Activated gamma-delta T cell (primary cell): ENCODE results near the gene RCAN1.
"Not testable (repeated sequence)": the region's sequence is repeated elsewhere in the genome, so short reads cannot be mapped to it uniquely, and the experiment has no call there.

Source experiments
- DNase-seq: peaks from one replicate; lab custom pipeline; 2025; lab: John Stamatoyannopoulos, UW

The RCAN1 gene

DNA sequence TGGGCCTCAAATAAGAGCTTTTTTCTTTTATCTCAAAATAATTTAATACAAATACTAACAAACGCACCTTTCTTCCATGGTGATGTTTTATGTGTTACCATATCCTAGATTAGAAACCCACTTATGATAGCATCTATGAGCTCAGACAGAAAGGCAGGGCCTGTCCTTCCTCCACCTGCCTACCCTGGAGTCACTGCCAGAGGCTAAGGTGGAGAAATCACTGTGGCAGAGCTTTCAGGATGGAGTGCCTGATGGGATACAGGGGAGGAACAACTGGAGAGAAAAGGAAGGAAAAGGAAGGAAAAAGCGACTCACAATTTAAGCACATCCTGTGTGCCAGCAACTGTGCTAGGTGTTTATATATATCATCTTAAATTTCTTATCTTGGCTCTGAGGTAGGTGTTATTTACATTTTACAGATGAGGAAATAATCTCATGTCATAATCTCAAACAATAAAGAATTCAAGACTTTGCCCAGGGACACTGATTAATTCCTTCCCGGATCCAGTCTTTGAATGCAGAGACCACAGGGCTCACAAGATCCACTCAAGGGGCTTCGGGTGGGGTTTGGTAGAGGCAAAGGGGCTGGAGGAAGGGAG lies 45.4 kb downstream of the RCAN1 start:
- no peak for DNase-seq

DNA sequence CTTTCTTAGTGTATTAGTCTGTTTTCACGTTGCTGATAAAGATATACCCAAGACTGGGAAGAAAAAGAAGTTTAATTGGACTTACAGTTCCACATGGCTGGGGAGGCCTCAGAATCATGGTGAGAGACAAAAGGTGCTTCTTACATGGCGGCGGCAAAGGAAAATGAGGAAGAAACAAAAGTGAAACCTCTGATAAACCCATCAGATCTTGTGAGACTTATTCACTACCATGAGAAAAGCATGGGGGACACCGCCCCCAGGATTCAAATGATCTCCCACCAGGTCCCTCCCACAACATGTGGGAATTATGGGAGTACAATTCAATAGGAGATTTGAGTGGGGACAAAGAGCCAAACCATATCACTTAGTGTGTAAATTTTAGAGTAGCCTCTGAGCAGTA lies 46.1 kb downstream of the RCAN1 start:
- not testable (repeated sequence) for DNase-seq

DNA sequence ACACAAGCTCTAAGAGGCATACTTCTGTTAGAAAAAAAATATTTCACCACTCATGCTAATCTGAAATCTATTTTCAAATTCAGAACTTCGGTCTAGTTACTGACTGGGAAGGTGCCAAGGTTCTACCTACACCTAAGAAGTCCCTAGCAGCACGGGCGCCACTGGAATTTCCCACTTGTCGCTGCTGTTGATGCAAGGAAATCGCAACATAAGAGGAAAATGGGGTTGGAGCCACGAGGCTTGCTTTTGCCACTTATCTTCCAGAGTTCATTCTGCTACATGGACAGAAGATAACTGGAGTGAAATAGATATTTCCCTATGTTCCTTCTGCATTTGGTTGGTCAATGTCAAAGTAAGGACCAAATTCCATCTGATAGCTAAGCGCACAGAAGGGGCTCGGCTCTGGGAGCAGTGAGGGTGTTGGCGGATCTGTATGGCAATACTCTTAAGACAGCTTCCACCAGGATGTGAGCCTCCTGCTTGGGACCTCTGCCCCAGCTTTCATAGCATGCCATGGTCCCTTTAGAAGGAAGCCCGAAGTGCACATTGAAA lies 47.2 kb downstream of the RCAN1 start:
- no peak for DNase-seq

DNA sequence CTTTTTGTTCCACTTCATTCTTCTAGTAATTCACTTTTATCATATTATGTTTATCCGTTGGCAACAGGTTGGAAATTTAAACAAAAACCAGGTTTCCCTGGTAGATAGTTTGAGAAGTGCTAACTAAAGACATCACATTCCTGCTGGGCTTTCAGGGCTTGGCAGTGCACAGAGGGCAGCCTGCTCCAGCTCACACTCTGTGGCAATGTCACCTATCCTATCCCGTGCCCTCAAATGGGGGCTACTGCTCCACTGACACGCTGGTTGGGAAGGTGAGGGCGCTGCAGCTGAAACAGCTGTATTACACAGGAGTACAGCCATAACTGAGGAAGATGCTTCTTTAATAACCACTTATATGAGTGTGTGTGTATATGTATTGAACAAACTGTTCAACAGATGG lies 49.7 kb downstream of the RCAN1 start:
- no peak for DNase-seq

DNA sequence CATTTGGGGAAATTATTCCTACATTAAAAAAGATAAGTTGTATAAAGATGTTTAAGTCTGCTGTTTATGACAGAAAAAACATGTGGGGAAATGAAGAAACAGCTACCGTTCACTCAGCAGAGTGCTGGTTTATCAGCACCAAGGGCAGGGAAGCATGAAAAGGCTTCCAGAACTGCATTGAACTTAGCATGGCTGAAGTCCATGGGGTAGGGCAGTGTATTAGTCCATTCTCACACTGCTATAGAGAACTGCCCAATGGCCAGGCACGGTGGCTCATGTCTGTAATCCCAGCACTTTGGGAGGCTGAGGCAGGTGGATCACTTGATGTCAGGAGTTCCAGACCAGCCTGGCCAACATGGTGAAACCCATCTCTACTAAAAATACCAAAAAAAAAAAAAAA lies 51.5 kb downstream of the RCAN1 start:
- not testable (repeated sequence) for DNase-seq

DNA sequence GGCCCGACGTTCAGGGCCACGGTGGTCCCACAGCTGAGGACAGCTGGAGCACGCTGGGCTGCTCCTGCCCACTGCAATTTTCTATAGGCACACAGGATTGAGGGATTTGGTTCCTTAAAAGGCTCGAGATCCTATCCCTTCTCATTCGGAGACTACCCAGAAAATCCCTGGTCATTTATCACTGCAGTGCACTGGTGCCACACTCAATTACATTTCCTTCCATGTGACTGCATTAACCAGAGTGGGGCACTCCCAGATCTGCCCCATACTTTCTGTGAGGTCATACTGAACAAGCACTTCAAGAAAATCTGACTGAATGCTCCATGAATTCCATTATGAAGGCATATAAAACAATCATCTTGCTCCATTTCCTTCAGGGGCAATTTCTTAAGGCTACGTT lies 53.1 kb downstream of the RCAN1 start:
- no peak for DNase-seq

DNA sequence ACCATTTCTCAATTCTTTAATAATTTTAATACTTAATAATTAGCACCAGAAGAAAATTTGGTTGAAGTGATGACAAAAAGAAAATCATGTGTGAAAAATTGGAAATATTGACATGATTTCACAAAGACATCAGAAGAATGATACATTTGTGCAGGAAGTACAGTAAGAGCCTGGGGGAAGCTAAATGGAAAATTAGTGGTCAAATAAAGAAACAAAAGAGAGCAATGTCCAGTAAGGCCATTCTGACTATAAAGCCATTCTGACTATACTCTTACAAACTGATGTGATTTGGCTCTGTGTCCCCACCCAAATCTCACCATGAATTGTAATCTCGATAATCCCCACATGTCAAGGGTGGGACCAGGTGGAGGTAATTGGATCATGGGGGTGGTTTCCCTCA lies 54.3 kb downstream of the RCAN1 start:
- no peak for DNase-seq

DNA sequence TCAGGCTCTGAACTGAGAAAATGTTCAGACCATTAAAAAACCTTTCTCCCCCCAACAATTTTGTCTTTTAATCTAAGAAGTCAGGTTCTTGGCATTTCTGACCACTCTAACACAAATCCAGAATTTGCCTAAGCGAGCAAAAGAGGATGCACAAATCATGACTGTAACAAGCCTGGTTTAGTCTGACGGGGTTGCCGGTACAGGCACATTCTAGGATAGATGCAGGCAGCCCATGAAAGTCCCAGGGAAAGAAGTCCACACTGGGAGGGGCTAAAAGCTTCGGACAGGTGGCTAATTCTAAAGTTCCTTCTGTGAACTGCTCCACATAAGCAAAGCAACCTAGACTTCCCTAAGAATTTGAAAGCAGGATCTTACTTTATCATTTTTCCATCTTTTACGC lies 54.9 kb downstream of the RCAN1 start:
- DNase-seq = no peak

DNA sequence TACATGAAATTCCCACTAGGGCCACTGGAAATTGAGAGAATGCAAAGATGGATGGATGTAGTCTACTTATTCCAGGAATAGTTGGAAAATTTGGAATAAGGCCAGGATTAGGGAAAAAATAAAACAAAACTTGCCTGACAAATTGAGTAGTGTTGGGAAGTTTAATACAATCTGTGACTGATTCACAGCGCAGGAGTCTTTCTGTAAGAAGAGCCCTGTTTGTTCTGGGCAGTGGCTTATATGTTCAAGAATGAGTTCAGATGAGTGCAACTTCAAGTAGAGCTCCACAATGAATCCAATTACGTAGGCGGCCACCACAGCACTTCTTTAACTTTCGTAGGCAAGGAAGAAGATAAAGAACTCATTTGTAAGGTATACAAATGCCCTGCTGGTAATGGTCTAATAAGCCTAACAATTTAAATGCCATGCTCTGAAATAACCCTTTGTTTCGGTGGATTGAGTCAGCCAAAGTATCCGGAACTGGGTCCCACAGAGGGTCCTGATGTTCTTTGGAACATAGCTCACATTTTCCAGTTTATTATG lies 55.8 kb downstream of the RCAN1 start:
- no peak for DNase-seq

DNA sequence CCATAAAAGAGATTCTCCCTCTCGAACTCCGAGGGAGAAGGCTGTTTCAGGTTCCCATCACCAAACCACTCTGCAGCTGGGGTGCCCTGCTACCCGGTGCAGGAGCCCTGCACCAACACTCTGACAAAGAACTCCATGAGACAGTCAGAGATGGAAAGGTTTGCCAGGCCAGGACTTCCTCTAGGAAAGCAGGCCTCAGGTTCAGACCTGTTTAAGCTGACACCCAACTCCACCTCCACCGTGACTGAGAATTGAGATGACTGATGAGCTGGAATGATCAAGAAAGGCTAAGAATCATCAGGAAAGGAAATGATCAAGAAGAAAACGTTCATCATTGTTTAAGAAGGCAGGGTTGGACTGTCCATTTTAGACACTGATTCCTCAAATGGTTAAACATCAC lies 56.7 kb downstream of the RCAN1 start:
- no peak for DNase-seq

DNA sequence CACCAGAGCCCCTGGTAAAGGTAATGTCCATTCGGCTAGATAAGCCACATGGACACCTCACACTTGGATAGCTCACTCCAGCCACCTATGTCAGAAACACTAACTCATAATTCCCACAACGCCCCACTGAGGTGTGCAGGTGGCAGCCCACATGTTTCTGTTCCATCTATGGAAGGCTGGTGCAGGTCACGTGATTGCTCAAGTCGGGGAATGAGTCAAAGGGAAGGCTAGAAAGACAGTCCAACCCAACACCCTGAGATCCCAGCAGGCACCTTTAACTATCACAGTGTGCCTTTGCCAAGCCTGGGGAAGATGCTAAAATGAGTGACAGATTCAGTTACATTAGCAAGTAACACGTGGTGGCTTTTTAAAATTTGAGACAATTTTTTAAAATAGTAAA lies 57.7 kb downstream of the RCAN1 start:
- no peak for DNase-seq

DNA sequence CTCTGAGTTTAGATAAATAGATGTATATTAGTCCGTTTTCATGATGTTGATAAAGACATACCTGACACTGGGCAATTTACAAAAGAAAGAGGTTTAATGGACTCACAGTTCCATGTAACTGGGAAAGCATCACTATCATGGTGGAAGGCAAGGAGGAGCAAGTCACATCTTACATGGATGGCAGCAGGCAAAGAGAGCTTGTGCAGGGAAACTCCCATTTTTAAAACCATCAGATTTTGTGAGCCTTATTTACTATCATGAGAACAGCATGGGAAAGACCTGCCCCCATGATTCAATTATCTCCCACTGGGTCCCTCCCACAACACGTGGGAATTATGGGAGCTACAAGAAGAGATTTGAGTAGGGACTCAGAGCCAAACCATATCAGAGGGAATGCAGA lies 60.2 kb downstream of the RCAN1 start:
- DNase-seq = not testable (repeated sequence)

DNA sequence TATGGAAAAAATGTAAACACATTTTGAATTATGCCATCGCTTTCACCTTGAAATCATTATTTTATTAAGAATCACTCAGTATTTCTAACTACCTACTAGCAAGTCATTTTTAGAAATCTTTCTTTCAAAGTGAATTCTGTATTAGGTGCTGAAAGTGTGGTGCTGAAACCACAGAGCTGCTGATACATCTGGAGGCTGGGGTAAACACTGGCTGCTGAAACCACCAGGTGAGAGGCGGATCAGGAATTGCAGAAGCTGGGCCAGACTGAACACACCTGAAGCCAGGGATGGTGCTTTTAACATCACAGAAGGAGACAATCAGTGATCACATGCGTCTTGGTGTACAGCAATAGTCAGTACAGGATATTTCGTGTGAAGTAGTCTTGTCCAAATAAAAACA lies 60.7 kb downstream of the RCAN1 start:
- DNase-seq = no peak

DNA sequence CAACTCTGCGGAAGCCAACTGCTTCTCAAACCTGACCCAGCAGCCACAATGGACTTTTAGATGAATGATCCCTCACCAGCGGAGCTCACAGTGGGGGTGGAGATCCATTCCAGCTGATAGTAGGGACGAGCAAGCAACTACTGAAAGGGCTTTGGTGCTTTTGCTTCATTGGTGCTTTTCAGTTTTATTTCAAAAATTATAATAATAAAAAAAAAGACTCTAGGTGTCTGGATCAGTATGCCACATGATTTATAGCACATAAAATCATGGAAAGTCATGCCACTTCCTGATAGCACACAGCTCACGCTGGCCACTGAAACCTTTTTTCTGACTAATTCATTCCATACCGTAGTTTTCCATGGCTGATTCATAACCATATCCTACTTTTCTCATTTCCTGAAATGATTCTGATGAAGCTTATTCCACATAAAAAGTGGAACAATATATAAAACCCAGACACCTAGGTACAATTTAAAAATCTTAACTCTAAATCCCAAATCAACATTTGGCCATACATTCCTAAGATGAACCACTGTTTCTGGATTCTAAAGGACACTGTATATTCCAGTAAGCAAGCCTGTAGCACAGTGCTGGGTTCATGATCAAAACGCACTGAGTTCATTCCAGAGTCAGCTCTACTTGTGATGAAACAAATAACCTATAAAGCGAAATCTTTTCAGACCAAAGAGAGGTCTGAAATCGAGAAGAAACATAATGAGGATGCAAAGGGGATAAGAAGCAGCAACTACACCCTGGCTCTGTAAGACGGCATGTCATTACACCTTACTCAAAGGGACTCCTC lies 61.6 kb downstream of the RCAN1 start:
- DNase-seq = no peak

DNA sequence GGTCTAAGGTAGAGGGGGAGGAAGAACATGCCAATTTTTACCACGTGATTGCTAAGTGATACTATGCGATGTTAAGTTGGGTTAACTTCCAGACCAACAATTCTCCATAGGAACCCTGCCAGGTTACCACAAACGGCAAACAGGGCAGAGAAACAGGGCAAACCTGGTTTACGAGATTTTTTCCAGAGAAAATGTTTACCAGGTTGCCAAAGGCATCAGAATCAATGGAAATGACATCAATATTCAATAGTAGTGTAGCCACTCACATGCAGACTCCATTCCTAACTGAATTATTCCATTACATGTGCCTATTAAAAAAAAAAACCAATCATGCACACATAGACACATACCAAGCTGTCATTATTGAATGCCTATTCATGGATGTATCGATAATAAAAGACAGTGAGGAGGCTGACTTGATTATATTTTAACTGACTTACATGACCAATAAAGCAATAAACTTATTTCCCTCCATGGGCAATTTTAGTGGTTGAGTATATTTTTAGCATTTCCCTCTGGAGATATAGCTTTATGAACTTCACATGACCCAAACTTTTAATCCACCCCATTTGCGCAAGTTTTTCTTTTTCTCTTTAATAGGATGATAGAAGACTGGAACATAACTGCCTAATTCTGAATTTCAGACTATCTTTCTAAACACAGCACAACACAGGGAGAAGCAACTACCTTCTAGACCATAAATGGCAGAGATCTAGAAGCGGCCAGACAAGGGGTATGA lies 62.4 kb downstream of the RCAN1 start:
- no peak for DNase-seq

DNA sequence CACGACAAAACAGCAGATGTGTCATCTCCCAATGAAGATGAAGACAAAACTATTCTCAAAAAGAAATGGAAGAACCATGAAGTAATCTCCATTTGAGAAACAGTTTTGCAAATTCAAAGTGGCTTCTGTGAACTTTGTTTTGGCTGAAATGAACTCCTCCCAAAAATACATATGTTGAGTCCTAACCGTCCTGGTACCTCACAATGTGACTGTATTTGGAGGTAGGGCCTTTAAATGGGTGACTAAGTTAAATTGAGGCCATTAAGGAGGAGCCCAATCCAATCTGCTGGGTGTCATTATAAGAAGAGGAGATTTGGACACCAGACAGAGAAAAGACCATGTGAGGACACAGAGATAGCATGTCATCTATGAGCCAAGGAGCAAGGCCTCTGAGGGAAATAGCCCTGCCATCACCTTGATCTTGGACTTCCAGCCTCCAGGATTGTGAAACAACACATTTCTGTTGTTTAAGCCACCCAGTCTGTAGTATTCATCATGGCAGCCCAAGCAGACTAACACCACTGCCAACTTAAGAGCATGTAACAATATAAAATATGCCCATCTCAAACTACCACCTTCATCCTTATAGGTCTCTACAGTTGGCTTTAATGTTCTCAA lies 64.6 kb downstream of the RCAN1 start:
- DNase-seq = no peak

DNA sequence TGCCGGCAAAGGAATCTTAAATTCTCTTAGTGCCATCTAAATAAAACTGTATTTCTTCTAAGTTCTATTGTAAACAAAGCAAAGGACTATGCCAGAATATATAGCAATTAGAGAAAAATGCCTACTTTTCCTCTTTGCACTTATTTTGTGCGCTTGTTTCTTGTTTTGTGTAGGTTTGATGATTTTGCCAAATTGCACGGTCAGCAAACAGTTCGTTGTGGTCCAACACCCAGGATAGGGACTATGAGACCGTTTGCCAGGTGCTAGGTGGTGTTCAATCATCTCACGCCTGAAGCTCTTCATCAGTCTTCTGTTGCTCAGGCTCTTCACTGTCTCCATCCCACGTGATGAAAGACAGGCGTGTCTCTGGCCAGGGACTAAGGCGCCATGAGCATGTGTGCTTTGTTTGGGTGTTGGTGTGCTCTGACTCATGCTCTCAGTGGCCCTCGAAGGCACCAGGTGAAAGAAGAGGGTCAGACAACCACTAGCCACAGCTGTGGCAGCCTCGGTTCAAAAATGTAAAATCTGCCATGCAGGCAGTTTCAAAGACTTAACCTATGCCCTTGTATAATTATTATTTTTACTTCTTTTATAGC lies 66.0 kb downstream of the RCAN1 start:
- no peak for DNase-seq

DNA sequence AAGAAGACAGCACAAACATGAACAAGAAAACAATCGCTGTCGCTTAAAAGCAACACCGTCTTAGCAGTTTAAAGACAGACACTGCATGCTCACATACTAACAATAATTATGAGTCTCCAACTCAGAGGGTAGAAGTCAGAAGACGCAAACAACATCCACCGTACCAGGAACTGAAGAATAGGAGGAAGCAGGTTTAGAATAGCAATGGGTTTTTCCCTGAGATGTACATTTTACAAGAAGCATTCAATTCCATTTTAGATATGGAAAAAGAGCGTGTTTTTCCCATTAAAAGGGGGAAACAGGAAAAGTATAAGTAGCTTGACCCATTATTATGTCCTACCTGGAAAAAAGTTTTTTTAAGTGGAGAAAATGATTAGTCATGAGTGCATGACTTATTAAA lies 68.4 kb downstream of the RCAN1 start:
- DNase-seq = no peak

DNA sequence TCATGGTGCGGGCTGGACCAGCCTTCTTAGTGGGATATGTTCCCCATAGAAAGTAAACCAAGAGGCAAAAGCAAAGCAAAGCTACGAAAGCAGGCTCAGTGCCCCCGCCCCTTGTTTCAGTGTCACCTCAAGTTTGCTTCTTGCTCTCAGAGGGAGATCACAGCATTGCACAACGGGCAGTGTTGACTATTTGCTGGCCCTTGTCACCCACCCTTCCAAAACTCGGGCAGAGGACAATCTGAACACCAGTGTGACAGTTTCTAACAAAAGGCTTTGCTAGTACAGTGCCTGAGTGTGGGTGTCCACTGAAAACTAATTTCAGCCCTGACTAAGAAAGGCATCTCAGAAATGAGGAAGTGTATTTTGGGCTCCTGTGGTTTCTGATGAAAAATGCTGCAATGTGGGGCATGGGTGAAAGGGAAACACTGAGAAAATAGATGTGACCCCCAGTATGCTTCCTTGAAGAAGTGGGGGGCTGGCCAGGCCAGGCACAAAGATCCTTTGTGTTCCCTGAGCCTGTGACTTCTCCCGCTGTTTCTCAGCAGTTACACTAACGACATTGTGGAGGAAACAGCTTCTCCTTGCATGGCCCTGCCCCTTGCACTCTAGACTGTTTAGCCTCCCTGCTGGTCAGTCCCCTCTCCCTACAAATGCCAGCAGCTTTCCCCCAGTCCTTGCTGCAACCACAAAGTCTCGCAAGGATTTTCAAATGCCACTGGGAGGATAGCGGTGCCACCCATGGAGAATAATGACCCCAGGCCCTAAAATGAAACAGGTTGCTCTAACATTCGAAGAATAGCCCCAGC lies 69.6 kb downstream of the RCAN1 start:
- no peak for DNase-seq

DNA sequence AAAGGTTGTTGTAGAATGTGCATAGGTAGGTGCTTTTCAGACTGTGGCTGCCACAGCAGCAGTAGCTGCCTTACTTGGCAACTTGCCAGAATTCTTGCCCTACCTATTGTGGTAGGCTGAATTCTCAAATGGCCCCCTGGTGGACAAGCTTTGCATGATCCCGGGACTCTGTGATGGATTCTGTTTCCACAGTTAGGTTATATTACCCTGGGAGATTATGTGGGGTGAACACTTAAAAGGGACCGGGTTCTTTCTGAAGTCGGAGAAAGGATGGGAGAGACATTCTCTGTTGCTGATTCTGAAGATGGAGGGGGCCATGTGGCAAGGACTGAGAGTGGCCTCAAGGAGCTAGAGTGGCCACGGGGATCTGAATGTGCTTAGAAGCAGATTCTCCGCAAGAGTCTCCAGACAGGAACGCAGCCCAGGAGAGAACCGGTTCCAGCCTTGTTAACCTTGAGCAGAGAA lies 70.8 kb downstream of the RCAN1 start:
- no peak for DNase-seq

DNA sequence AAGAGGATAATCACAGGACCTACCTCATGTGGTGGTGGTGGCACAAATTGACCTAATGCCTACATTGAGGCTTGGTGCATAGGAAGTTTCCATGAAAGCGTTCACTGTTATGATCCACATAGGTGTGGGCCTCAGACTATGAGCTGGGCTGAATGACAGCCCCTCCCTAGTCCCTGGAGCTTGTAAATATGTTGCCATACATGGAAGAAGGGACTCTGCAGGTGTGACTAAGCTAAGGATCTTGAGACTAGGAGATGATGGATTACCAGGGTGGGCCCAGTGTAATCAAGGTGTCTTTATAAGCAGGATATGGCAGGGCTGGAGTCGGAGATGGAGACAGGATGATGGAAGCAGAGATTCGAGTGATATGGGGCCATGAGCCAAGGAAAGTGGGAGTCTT lies 71.9 kb downstream of the RCAN1 start:
- DNase-seq = no peak
